Esophagus mucosa (tissue), 1 donor: ENCODE data around the gene CDH18. TPM values are rescaled to one million over a fixed set of nuclear protein-coding genes. Genes with fewer than 3 reads are reported as not detected.

Experiments
- ATAC-seq: fragments of 200-7000 bp; cut with Tn5 transposase; one replicate; pipeline ENCODE4 v1.9.1; 2020
- total RNA-seq: library from RNA; stranded (reverse); gene quantifications from one replicate; pipeline ENCODE4 v1.2.4, GENCODE V29; 2023
- donor health status: DM: yes; HTN: yes; CAD: no.

Gene CDH18
- total RNA-seq, 1 donor from 2014 or later: not detected

GRCh38 chr5:19927919-19928318 lies 60.1 kb downstream of the CDH18 start:
- ATAC-seq: no peak

GRCh38 chr5:19927170-19927569 lies 60.8 kb downstream of the CDH18 start:
- ATAC-seq: no peak

GRCh38 chr5:19923742-19924141 lies 64.3 kb downstream of the CDH18 start:
- no peak for ATAC-seq

GRCh38 chr5:19920761-19921160 lies 67.2 kb downstream of the CDH18 start:
- ATAC-seq: no peak

- no peak for ATAC-seq
Measured at GRCh38 chr5:19918780-19919179, 69.2 kb downstream of the CDH18 start.

- ATAC-seq: no peak
Measured at GRCh38 chr5:19917588-19918122, 70.3 kb downstream of the CDH18 start.

- ATAC-seq: no peak
Measured at GRCh38 chr5:19910136-19910535, 77.9 kb downstream of the CDH18 start.

GRCh38 chr5:19904766-19905165 lies 83.2 kb downstream of the CDH18 start:
- ATAC-seq: no peak

- no peak for ATAC-seq
Measured at GRCh38 chr5:19903611-19904010, 84.4 kb downstream of the CDH18 start.

GRCh38 chr5:19902316-19902934 lies 85.6 kb downstream of the CDH18 start:
- ATAC-seq: no peak

GRCh38 chr5:19900269-19900668 lies 87.7 kb downstream of the CDH18 start:
- ATAC-seq: no peak

- ATAC-seq: no peak
Measured at GRCh38 chr5:19891658-19892057, 96.3 kb downstream of the CDH18 start.

- no peak for ATAC-seq
Measured at GRCh38 chr5:19886123-19886917, 101.7 kb downstream of the CDH18 start.

- no peak for ATAC-seq
Measured at GRCh38 chr5:19885040-19885824, 102.8 kb downstream of the CDH18 start.

GRCh38 chr5:19880859-19881436 lies 107.1 kb downstream of the CDH18 start:
- ATAC-seq: no peak

- ATAC-seq: no peak
Measured at GRCh38 chr5:19880458-19880857, 107.5 kb downstream of the CDH18 start.

GRCh38 chr5:19874811-19875210 lies 113.2 kb downstream of the CDH18 start:
- ATAC-seq: no peak

- ATAC-seq: no peak
Measured at GRCh38 chr5:19866090-19866450, 121.9 kb downstream of the CDH18 start.

- ATAC-seq: no peak
Measured at GRCh38 chr5:19865336-19866089, 122.5 kb downstream of the CDH18 start.

GRCh38 chr5:19862711-19863110 lies 125.3 kb downstream of the CDH18 start:
- no peak for ATAC-seq

- ATAC-seq: no peak
Measured at GRCh38 chr5:19859020-19859419, 129.0 kb downstream of the CDH18 start.

GRCh38 chr5:19855931-19856330 lies 132.1 kb downstream of the CDH18 start:
- ATAC-seq: no peak
